Osteocyte (in vitro differentiated cells): Measurements from ENCODE around the gene GRHPR. TPM values are rescaled to one million over a fixed set of nuclear protein-coding genes. Genes with fewer than 3 reads are reported as not detected.

Source experiments
- DNase-seq: peaks from one replicate; pipeline ENCODE4 v3.0.0; 2021; ENCODE audit warnings: mixed read lengths; ENCODE audit not compliant: unreplicated experiment; ENCODE audit errors: extremely low spot score
- H3K27ac Mint-ChIP-seq: one replicate; pipeline ENCODE4 v1.8.0; 2021; ENCODE audit warnings: mild to moderate bottlenecking, mixed read lengths; ENCODE audit not compliant: unreplicated experiment
- H3K27me3 Mint-ChIP-seq: one replicate; pipeline ENCODE4 v1.8.0; 2021; ENCODE audit warnings: mixed read lengths; ENCODE audit not compliant: unreplicated experiment
- H3K36me3 Mint-ChIP-seq: one replicate; pipeline ENCODE4 v1.8.0; 2021; ENCODE audit warnings: mixed read lengths; ENCODE audit not compliant: unreplicated experiment
- H3K4me1 Mint-ChIP-seq: one replicate; pipeline ENCODE4 v1.8.0; 2021; ENCODE audit warnings: mixed read lengths; ENCODE audit not compliant: unreplicated experiment
- H3K4me3 Mint-ChIP-seq: one replicate; pipeline ENCODE4 v1.8.0; 2021; ENCODE audit warnings: mild to moderate bottlenecking, moderate library complexity, mixed read lengths; ENCODE audit not compliant: unreplicated experiment
- H3K9me3 Mint-ChIP-seq: one replicate; pipeline ENCODE4 v1.8.0; 2021; ENCODE audit warnings: mixed read lengths; ENCODE audit not compliant: unreplicated experiment
- CTCF ChIP-seq: fragments of 200-600 bp; sonication (generic); IDR thresholded peaks from 2 replicates; pipeline ENCODE4 v1.5.0; 2021; ENCODE audit warnings: antibody characterized with exemption, mild to moderate bottlenecking, moderate library complexity
- total RNA-seq: library from RNA; stranded (reverse); gene quantifications from 2 replicates; pipeline ENCODE4 v1.2.1, GENCODE V29; 2021

GRHPR gene
- total RNA-seq, 1 donor from 2014 or later, result 111 TPM

GRCh38 chr9:37415011-37415719 is 7.3 kb upstream of the GRHPR start:
- peak; percentile 89 for DNase-seq
- no peaks in the 10 kb centered on the region for H3K36me3 Mint-ChIP-seq
- TF ChIP-seq CTCF, result peak; percentile 82
- peaks cover 27% of the 10 kb centered on the region for H3K4me1 Mint-ChIP-seq
- H3K27ac Mint-ChIP-seq, result peak overlapping the region; percentile 88
- no peaks in the 10 kb centered on the region for H3K9me3 Mint-ChIP-seq
- peak overlapping the region; percentile 23 for H3K4me3 Mint-ChIP-seq
- H3K27me3 Mint-ChIP-seq, result no peaks in the 10 kb centered on the region

GRCh38 chr9:37417252-37417803 is 5.2 kb upstream of the GRHPR start:
- DNase-seq, result no peak
- H3K27ac Mint-ChIP-seq, result no peak overlapping the region
- no peaks in the 10 kb centered on the region for H3K9me3 Mint-ChIP-seq

GRCh38 chr9:37417857-37418618 is 4.5 kb upstream of the GRHPR start:
- no peak overlapping the region for H3K4me3 Mint-ChIP-seq
- no peaks in the 10 kb centered on the region for H3K9me3 Mint-ChIP-seq
- no peaks in the 10 kb centered on the region for H3K27me3 Mint-ChIP-seq
- TF ChIP-seq CTCF, result no peak
- DNase-seq, result no peak
- H3K27ac Mint-ChIP-seq, result no peak overlapping the region
- no peaks in the 10 kb centered on the region for H3K36me3 Mint-ChIP-seq
- H3K4me1 Mint-ChIP-seq, result peaks cover 24% of the 10 kb centered on the region

More at GRCh38 chr9:37417252-37417803, 5.2 kb upstream of the GRHPR start:
- H3K27me3 Mint-ChIP-seq, result no peaks in the 10 kb centered on the region
- no peak overlapping the region for H3K4me3 Mint-ChIP-seq
- H3K4me1 Mint-ChIP-seq, result peaks cover 27% of the 10 kb centered on the region
- no peaks in the 10 kb centered on the region for H3K36me3 Mint-ChIP-seq
- no peak for TF ChIP-seq CTCF

GRCh38 chr9:37419204-37419603 is 3.3 kb upstream of the GRHPR start:
- no peak for DNase-seq
- Mint-ChIP-seq H3K4me3 (no peak overlapping the region), H3K4me1 (peaks cover 28% of the 10 kb centered on the region), H3K27ac (no peak overlapping the region), H3K9me3 (no peaks in the 10 kb centered on the region), H3K27me3 (no peaks in the 10 kb centered on the region), H3K36me3 (no peaks in the 10 kb centered on the region)
- TF ChIP-seq CTCF, result no peak
